GM12878 (cell line): Measurements from ENCODE around the gene GNB3. TPM values are rescaled to one million over a fixed set of nuclear protein-coding genes. Genes with fewer than 3 reads are reported as not detected.

Experiments used
- ATAC-seq: fragments of 200-7000 bp; cut with Tn5 transposase; 3 replicates; pipeline ENCODE4 v1.9.1; 2020; ENCODE audit warnings: mild to moderate bottlenecking, moderate library complexity
- BruUV-seq: library from RNA; stranded (reverse); fragments of 400-500 nt; replicated peaks from 2 replicates; lab custom pipeline; 2021; lab: Mats Ljungman, UMichigan
- CTCF ChIA-PET: fragments of 300-600 bp; sonication (Branson Sonifier 250); formaldehyde crosslinking; extraction: SDS; loops from one replicate; lab custom pipeline; 2021; ENCODE audit warnings: inconsistent platforms; lab: Yijun Ruan, JAX
- POLR2A ChIA-PET: fragments of 350-600 bp; formaldehyde crosslinking; extraction: SDS; loops from one replicate; lab custom pipeline; 2021; ENCODE audit warnings: inconsistent platforms; lab: Charles Lee
- RAD21 ChIA-PET: fragments of 300-600 bp; sonication (Branson Sonifier 250); formaldehyde crosslinking; loops from one replicate; lab custom pipeline; 2023; ENCODE audit warnings: antibody characterized with exemption; ENCODE audit not compliant: unreplicated experiment; lab: Charles Lee
- SMC1A ChIA-PET: fragments of 300-600 bp; sonication (Branson Sonifier 250); formaldehyde crosslinking; loops from one replicate; lab custom pipeline; 2023; ENCODE audit not compliant: unreplicated experiment, uncharacterized antibody; lab: Charles Lee
- DNase-seq: peaks from one replicate; pipeline ENCODE4 v3.0.0-alpha.2; 2011; ENCODE audit warnings: low read depth, low spot score
- FAIRE-seq: peaks from 3 replicates; lab custom pipeline; 2011; peaks lifted over from hg19 to GRCh38; lab: Jason Lieb, UNC
- H2AFZ ChIP-seq: 2 replicates; pipeline ENCODE4 v1.6.0; 2011; ENCODE audit warnings: low read depth, low read length, control low read depth; ENCODE audit not compliant: control insufficient read depth
- H3K27ac ChIP-seq: 2 replicates; pipeline ENCODE4 v1.5.1; 2011; ENCODE audit warnings: control low read depth; ENCODE audit not compliant: control insufficient read depth, insufficient read depth
- H3K27me3 ChIP-seq, 2 experiments: replicated peaks in 1 of 2; 2 replicates each; pipeline versions ENCODE4 v1.6.0 to v1.6.1; 2011; ENCODE audit warnings: low read length in 1 of 2; ENCODE audit not compliant: control insufficient read depth in 2 of 2, insufficient read depth in 2 of 2
- H3K36me3 ChIP-seq, 2 experiments: 2 replicates each; pipeline ENCODE4 v1.5.1; 2011; ENCODE audit warnings: low read length in 1 of 2; ENCODE audit not compliant: control insufficient read depth in 2 of 2, insufficient read depth in 2 of 2
- H3K4me1 ChIP-seq: 2 replicates; pipeline ENCODE4 v1.6.1; 2011; ENCODE audit warnings: mild to moderate bottlenecking, low read length, moderate library complexity, mixed read lengths; ENCODE audit not compliant: control insufficient read depth, insufficient read depth
- H3K4me2 ChIP-seq: 2 replicates; pipeline ENCODE4 v1.6.0; 2011; ENCODE audit warnings: control low read depth; ENCODE audit not compliant: control insufficient read depth, insufficient read depth
- H3K4me3 ChIP-seq: fragments of 200-600 bp; sonication (generic); 2 replicates; pipeline ENCODE4 v1.5.1; 2016
- H3K79me2 ChIP-seq: 2 replicates; pipeline ENCODE4 v1.6.0; 2011; ENCODE audit warnings: low read length; ENCODE audit not compliant: control insufficient read depth, insufficient read depth
- H3K9ac ChIP-seq: 2 replicates; pipeline ENCODE4 v1.8.0; 2011; ENCODE audit warnings: low read length, control low read depth, mixed read lengths; ENCODE audit not compliant: control insufficient read depth, insufficient read depth
- H3K9me3 ChIP-seq: replicated peaks from 3 replicates; pipeline ENCODE4 v1.5.1; 2011; ENCODE audit warnings: mild to moderate bottlenecking, low read length; ENCODE audit not compliant: control insufficient read depth, insufficient read depth
- H4K20me1 ChIP-seq: 2 replicates; pipeline ENCODE4 v1.6.0; 2011; ENCODE audit not compliant: control insufficient read depth, insufficient read depth
- ZNF592 ChIP-seq: fragments of 450-650 bp; IDR thresholded peaks from 2 replicates; pipeline ENCODE4 v1.6.1; 2017; ENCODE audit warnings: mild to moderate bottlenecking, moderate library complexity
- WGBS: methylation state at CpG from one replicate; pipeline ENCODE4 v1.1.6; 2016; ENCODE audit warnings: low lambda C conversion rate; ENCODE audit not compliant: insufficient replicate concordance, insufficient coverage; ENCODE audit errors: missing lambda C conversion rate; 5-methylcytosine and 5-hydroxymethylcytosine counted together
- in situ Hi-C: fragments of 300-500 bp; cut with MboI; formaldehyde crosslinking; loops from 9 replicates; pipeline ENCODE4 v1.14.3; 2018; ENCODE audit warnings: mixed read lengths
- intact Hi-C: fragments of 100-400 bp; cut with micrococcal nuclease; formaldehyde crosslinking; loops from one replicate; pipeline ENCODE4 v1.14.2; 2022; ENCODE audit not compliant: unreplicated experiment
- polyA plus RNA-seq, 11 experiments: library from polyadenylated mRNA; depleted of rRNA in 4 of 11; unstranded in 6 of 11; stranded (reverse) in 5 of 11; fragments of >200 nt; fragmentation: Nextera tagmentation in 4 of 11; fragmentation: Illumina TruSeq in 1 of 11; extraction: Ambion mirVana in 4 of 11; extraction: Trizol in 1 of 11; gene quantifications; 1 replicate in 1 of 11; 2 replicates in 10 of 11; pipeline versions ENCODE4 v1.2.1 to v1.2.3, GENCODE V29; 2011 to 2016; ENCODE audit warnings: inconsistent platforms in 2 of 11, missing spikeins in 2 of 11, low read depth in 1 of 11
- total RNA-seq, 4 experiments: library from RNA; depleted of rRNA in 3 of 4; stranded (reverse); fragments of >200 nt in 3 of 4; fragmentation: Illumina TruSeq in 1 of 4; extraction: Trizol in 1 of 4; gene quantifications; 2 replicates each; pipeline versions ENCODE4 v1.2.1 to v1.2.3, GENCODE V29; 2013 to 2021

GNB3 gene
- total and polyA plus RNA-seq, 10 of the 15 experiments (the other 5 are each of a cell fraction or from before 2014, with no cell fraction given) = 0.05 to 1.1 (median 0.36) TPM

- no peak for FAIRE-seq
- Histone ChIP-seq H2AFZ (no peak overlapping the region), H4K20me1 (no peaks in the 10 kb centered on the region), H3K27ac (no peak overlapping the region), H3K36me3 (no peaks in the 10 kb centered on the region), H3K79me2 (no peaks in the 10 kb centered on the region), H3K9ac (no peak overlapping the region), H3K27me3 (peaks cover 6 to 14% of the 10 kb centered on the region in 2 experiments), H3K4me1 (no peaks in the 10 kb centered on the region), H3K4me2 (no peak overlapping the region), H3K9me3 (no peaks in the 10 kb centered on the region), H3K4me3 (no peak overlapping the region)
- in situ Hi-C loops = no loop called here
- BruUV-seq = no TSS peak
- TF ChIP-seq ZNF592 = no peak
- no peak for ATAC-seq
- intact Hi-C loops = no loop called here
- ChIA-PET POLR2A (interaction anchor here (0.7 to 1.0 kb wide), 3 partner anchors 9 to 17 kb away, joined by 3 read pairs; no protein-coding TSS in a partner anchor), SMC1A (interaction anchor here (0.7 to 5.8 kb wide), 10 partner anchors 9 to 136 kb away, joined by 3 to 35 read pairs (median 4); partner anchors contain the start of genes CDCA3 and MLF2), CTCF (interaction anchor here (0.8 to 6.8 kb wide), 20 partner anchors 9 to 114 kb away, joined by 3 to 72 read pairs (median 6); partner anchors contain the start of genes CDCA3, COPS7A, MLF2 and PTMS), RAD21 (interaction anchor here (0.5 to 2.1 kb wide), 7 partner anchors 17 to 182 kb away, joined by 3 to 11 read pairs (median 3); partner anchors contain the start of genes MLF2 and USP5)
- 0% methylated on average over 1 of the region's 1 CpG for WGBS
- DNase-seq = no peak
Measured at GRCh38 chr12:6834254-6834653, 6.5 kb upstream of the GNB3 start.
